Measurements from ENCODE around the gene SLC25A46.

SLC25A46 gene

GRCh38 chr5:110809006-110809405 lies 70.2 kb downstream of the SLC25A46 start:
- POLR2A ChIA-PET: no interaction called here
- TF ChIP-seq TARDBP (IDR thresholded peaks at IDR 0.05): no peak
- TF ChIP-seq SUZ12 (IDR thresholded peaks at IDR 0.05): no peak
- no peak for TF ChIP-seq L3MBTL2 (conservative IDR thresholded peaks at IDR 0.05)
- TF ChIP-seq FOXK2 (IDR thresholded peaks at IDR 0.05): no peak
- TF ChIP-seq BHLHE40 (IDR thresholded peaks at IDR 0.05; ENCODE audit: borderline replicate concordance): no peak
- no peak for TF ChIP-seq CTBP1 (IDR thresholded peaks at IDR 0.05; ENCODE audit: borderline replicate concordance)
- CTCF ChIA-PET: no interaction called here
- no peak for DNase-seq (ENCODE audit: extremely low spot score)
